ENCODE measurements around the gene MYBPC2.
"Not testable (repeated sequence)": the region's sequence is repeated elsewhere in the genome, so short reads cannot be mapped to it uniquely, and the experiment has no call there.

Gene MYBPC2

DNA sequence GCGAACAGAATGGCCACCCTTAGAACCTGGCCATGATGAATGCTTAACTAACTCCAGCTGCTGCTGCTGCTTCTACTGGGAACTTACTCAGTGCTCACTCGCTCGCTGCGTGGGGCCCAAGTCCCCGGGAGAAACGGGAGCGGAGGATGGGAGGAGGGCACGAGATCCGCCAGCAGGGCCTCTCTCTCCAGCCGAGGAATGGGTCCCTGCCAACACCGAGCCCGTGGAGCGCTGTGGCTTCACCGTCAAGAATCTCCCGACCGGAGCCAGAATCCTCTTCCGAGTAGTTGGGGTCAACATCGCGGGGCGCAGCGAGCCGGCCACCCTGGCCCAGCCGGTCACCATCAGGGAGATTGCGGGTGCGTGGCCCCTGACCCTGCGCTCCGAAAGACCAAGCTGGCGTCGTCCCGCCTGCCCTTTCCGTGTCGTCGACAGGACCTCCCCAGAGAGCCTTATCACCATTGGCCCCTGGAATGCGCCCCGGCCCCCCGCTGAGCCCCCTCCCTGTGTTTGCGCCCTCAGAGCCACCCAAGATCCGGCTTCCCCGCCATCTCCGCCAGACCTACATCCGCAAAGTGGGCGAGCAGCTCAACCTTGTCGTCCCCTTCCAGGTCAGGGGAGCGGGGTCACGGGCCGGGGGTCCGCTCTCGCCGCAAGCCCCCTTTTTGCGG is 25.8 kb downstream of the MYBPC2 start:
- no peak for FAIRE-seq
- no peak for DNase-seq (ENCODE audit: low spot score)

DNA sequence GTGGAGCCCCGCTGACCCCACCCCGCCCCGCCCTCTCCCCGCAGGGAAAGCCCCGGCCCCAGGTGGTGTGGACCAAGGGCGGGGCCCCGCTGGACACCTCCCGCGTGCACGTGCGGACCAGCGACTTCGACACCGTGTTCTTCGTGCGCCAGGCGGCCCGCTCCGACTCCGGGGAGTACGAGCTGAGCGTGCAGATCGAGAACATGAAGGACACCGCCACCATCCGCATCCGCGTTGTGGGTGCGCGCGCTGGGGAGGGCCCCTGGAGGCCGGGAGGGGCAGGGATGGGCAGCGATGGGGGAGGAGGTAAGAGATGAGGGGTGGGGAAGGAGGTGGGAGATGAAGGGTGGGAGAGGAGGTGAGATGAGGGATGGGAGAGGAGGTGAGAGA is 26.4 kb downstream of the MYBPC2 start:
- no peak for DNase-seq (ENCODE audit: low spot score)
- FAIRE-seq = no peak

DNA sequence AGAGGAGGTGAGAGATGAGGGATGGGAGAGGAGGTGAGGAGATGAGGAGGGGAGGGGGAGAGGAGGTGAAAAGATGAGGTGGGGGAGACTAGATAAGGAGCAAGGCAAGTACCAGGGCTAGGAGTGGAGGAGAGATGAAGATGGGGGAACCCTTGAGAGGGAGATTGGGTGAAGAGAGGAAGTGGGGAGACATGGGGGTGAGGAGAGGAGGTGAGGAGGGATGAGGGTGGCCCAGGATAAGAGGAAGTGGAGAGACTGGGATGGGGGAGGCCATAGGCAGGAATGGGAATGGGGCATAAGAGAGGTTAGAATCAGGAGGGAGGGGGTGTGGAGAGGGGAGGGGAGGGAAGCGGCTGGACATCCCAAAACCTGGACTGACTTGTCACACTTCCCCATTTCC is 26.9 kb downstream of the MYBPC2 start:
- FAIRE-seq (no peak), DNase-seq (ENCODE audit: low spot score) (no peak)

GRCh38 chr19:50460161-50460765 is 27.6 kb downstream of the MYBPC2 start:
- DNase-seq (ENCODE audit: low spot score) (peak; percentile 76), FAIRE-seq (no peak)

DNA sequence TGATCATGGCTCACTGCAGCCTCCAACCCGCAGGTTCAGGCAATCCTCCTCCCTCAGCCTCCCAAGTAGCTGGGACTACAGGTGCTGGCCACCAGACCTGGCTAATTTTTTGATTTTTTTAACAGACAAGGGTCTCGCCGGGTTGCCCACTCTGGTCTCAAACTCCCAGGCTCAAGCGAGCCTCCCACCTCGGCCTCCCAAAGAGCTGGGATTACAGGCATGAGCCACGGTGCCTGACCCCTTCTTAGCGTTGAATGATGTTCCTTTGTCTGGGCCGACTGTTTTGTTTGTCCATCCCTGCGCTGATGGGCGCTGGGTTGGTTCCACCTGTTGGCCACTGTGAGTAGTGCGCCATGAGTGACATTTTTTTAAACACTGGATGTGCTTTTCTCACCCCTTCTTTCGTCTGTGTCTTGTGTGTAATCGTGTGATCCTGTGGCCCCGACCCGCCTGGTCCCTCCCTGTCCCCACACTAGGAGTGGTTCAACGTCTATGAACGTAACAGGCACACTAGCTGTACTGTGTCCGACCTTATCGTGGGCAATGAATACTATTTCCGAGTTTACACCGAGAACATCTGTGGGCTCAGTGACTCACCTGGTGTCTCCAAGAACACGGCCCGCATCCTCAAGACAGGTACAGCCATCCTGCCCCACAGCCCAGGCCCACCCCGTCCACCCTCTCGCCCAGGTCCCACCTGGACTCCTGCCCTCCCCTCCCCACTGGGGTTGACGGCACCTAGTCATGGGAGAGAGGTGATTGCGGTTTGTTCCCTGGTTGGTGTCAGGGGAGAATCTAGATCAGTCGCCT is 28.6 kb downstream of the MYBPC2 start:
- no peak for FAIRE-seq

DNA sequence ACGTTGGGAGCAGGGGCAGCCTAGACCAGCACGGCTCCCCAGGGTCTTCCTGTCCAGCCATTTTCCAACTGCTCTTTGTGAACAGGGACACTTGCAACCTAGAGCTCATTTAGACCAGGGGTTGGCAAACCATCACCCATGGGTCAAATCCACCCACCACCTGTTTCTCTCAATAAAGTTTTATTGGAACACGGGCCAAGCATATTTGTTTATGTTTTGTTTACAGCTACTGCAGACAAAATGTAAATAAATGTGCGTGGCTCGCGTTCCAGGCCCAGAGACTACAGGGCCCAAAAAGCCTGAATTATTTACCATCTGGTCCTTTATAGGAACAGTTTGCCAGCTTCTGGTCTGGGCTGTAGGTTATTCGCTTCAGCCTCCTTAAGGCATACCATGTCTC is 30.3 kb downstream of the MYBPC2 start:
- FAIRE-seq (no peak), DNase-seq (ENCODE audit: low spot score) (no peak)

More for the DNA sequence above, 28.6 kb downstream of the MYBPC2 start:
- DNase-seq (ENCODE audit: low spot score) = peak; percentile 59

GRCh38 chr19:50464348-50464747 is 31.7 kb downstream of the MYBPC2 start:
- DNase-seq (ENCODE audit: low spot score) (no peak), FAIRE-seq (no peak)

GRCh38 chr19:50465000-50465399 is 32.3 kb downstream of the MYBPC2 start:
- no peak for DNase-seq (ENCODE audit: low spot score)
- FAIRE-seq = no peak

GRCh38 chr19:50465986-50466705 is 33.5 kb downstream of the MYBPC2 start:
- DNase-seq (ENCODE audit: low spot score) (no peak), FAIRE-seq (no peak)

DNA sequence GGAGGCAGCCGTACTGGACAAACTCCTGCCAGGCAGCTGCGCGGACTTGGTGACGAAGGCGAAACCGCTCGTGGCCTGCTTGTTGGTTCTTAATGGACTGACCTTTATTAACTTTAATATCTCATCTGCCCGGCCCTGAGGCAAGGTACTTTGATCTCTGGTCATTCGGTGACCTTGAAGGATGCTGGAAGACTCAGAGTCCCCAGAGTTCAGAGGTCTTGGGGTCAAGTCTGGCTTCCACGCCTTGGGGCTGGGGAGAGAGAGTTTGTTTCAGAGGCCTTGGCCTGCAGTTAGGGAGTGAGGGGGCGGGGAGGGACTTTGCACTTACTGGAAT is 34.0 kb downstream of the MYBPC2 start:
- no peak for DNase-seq (ENCODE audit: low spot score)
- no peak for FAIRE-seq

DNA sequence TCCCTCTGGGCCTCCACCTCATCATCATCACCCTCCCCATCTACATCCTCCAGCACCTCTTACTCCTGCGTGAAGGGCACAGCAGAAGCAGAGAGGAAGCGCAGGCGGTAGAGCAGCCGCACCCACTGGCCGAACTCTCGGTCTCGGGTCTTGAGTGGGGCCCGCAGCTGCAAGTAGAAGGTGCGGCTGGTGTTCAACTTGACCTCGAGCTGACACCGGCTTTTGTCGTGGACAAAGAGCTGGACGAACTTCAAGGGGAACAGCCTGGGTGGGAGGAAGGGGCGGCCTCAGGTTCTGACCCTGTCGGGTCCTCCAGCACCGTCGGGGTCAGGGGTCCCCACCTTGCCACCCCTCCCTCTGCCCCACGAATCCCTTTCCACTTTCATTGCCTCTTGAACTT is 34.9 kb downstream of the MYBPC2 start:
- DNase-seq (ENCODE audit: low spot score) (no peak), FAIRE-seq (no peak)

GRCh38 chr19:50468818-50469217 is 36.1 kb downstream of the MYBPC2 start:
- no peak for FAIRE-seq
- no peak for DNase-seq (ENCODE audit: low spot score)

DNA sequence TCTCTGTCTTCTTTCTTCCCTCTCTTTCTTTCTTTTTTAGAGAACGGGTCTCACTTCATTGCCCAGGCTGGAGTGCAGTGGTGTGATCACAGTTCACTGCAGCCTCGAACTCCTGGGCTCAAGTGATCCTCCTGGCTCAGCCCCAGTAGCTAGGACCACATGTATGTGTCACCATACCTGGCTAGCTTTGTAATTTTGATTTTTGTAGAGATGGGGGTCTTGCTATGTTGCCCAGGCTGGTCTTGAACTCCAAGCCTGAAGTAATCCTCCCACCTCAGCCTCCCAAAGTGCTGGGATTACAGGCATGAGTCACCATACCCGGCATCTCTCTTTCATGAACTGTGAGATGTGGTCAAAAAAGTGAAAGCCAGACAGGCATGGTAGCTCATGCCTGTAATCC is 40.6 kb downstream of the MYBPC2 start:
- FAIRE-seq; DNase-seq (ENCODE audit: low spot score): not testable (repeated sequence)

DNA sequence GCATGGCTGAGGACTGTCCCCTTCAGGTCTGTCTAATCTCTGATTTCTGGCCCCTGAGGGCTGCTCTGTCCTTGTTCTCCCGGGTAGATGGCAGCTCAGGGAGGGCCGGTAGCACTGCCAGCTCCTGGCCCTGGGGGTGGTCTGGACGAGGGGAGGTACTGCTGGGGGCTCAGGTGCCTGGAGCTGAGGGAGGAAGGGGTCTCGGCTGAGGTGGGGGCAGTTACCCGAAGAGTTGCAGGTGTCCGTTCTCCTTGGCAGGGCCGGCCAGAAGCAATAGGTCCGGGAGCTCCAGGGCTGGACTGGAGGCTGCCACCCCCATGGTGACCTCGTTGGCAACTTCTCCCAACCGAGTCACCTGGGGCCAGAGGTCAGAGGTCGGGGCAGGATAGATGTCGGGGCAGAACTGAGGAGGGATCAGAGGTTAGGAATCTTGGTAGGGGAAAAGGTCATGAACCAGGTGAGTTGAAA is 42.4 kb downstream of the MYBPC2 start:
- no peak for FAIRE-seq

GRCh38 chr19:50475736-50476223 is 43.1 kb downstream of the MYBPC2 start:
- FAIRE-seq = no peak
- no peak for DNase-seq (ENCODE audit: low spot score)

More for the DNA sequence above, 42.4 kb downstream of the MYBPC2 start:
- DNase-seq (ENCODE audit: low spot score) = no peak

DNA sequence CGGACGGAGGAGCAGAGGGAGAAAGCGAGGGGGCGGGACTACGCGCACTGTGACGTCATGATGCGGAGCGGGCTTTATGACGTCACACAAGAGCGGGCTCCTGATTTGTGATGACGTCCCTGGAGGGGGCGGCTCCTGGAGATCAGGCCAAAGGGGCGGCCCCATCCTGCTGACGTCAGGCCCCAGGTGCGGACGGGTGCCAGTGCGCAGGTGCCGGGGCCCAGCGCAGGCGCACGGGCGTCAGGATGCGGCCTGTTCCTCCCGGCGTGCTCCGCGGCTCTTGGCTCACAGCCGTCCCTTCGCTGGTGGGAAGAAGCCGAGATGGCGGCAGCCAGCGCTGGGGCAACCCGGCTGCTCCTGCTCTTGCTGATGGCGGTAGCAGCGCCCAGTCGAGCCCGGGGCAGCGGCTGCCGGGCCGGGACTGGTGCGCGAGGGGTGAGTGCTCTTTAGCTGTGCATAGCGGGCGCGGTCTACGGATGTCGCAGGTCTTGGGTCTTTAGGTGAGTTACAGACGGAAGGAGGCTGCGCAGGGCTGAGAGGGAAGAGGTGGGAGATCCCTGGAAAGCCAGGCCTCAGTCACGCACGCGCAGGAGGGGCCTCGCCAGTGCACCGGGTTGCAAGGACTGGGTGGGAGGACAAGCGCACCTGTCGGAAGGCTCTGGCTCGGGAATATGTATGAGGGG is 43.7 kb downstream of the MYBPC2 start, which contains the start of the genes EMC10 and GARIN5A:
Gene EMC10 (plus strand): TSS at position 284 of the 683 bp plus-strand sequence. CDS start 38 bp downstream, at position 322.
Gene GARIN5A (minus strand): TSS at position 625 of the 683 bp plus-strand sequence. CDS start 460 bp downstream, at position 165.
- FAIRE-seq = no peak
- peak; percentile 70 for DNase-seq (ENCODE audit: low spot score)

- FAIRE-seq (no peak), DNase-seq (ENCODE audit: low spot score) (no peak)
Measured at GRCh38 chr19:50476907-50477238, 44.2 kb downstream of the MYBPC2 start.

GRCh38 chr19:50477751-50478515 is 45.2 kb downstream of the MYBPC2 start:
- DNase-seq (ENCODE audit: low spot score) (no peak), FAIRE-seq (no peak)

GRCh38 chr19:50478901-50479715 is 46.4 kb downstream of the MYBPC2 start:
- no peak for FAIRE-seq
- no peak for DNase-seq (ENCODE audit: low spot score)

Measured in RCC 7860 (cell line).